Stimulated activated CD4-positive, alpha-beta T cell treated with anti-CD3 and anti-CD28 coated beads, Interleukin-15, amount 100 ng/mL, for 48 hours (primary cell): ENCODE measurements around the gene CD160.
"Not testable (repeated sequence)": the region's sequence is repeated elsewhere in the genome, so short reads cannot be mapped to it uniquely, and the experiment has no call there.

Source experiments
- DNase-seq, 2 donors: peaks; one replicate each; pipeline ENCODE4 v3.0.0-alpha.2; 2020; ENCODE audit warnings: low read depth in 2 of 2

The CD160 gene

GRCh38 chr1:145719230-145720079 lies at the start of gene CD160:
Gene CD160 (plus strand): TSS chr1:145719499. CDS start chr1:145728328, 8,829 bp downstream.
- DNase-seq, result no peak

GRCh38 chr1:145670995-145671745 lies 48.1 kb upstream of the CD160 start:
- DNase-seq, result not testable (repeated sequence)

- not testable (repeated sequence) for DNase-seq
These were observed 46.1 kb upstream of the CD160 start for GRCh38 chr1:145673217-145673616.

GRCh38 chr1:145684858-145685257 lies 34.4 kb upstream of the CD160 start:
- not testable (repeated sequence) for DNase-seq

GRCh38 chr1:145686078-145686477 lies 33.2 kb upstream of the CD160 start:
- DNase-seq, result not testable (repeated sequence)

- DNase-seq, result no peak
These were observed 31.0 kb upstream of the CD160 start for GRCh38 chr1:145688328-145688727.

GRCh38 chr1:145688924-145689323 lies 30.4 kb upstream of the CD160 start:
- DNase-seq, result no peak

GRCh38 chr1:145689922-145690321 lies 29.4 kb upstream of the CD160 start:
- no peak for DNase-seq

GRCh38 chr1:145690587-145691558 lies 28.4 kb upstream of the CD160 start:
- peak; percentile 1 to 3 for DNase-seq

- DNase-seq, result no peak
These were observed 26.4 kb upstream of the CD160 start for GRCh38 chr1:145692785-145693443.

GRCh38 chr1:145695821-145696629 lies 23.3 kb upstream of the CD160 start:
- no peak for DNase-seq

- DNase-seq, result no peak
These were observed 22.7 kb upstream of the CD160 start for GRCh38 chr1:145696630-145696960.

GRCh38 chr1:145701306-145701862 lies 17.9 kb upstream of the CD160 start:
- DNase-seq, result no peak

- no peak for DNase-seq
These were observed 17.2 kb upstream of the CD160 start for GRCh38 chr1:145702052-145702451.

- no peak for DNase-seq
These were observed 16.5 kb upstream of the CD160 start for GRCh38 chr1:145702826-145703225.

- DNase-seq, result no peak
These were observed 13.7 kb upstream of the CD160 start for GRCh38 chr1:145705622-145706021.

- DNase-seq, result no peak
These were observed 13.1 kb upstream of the CD160 start for GRCh38 chr1:145706086-145706664.

- no peak for DNase-seq
These were observed 12.0 kb upstream of the CD160 start, which contains the start of gene PDZK1 for GRCh38 chr1:145707183-145707867. Gene PDZK1 (minus strand): TSS chr1:145707368. CDS start chr1:145688021, 19,347 bp downstream.

- DNase-seq, result no peak
These were observed 11.2 kb upstream of the CD160 start for GRCh38 chr1:145708063-145708462.
